Subcutaneous adipose tissue (tissue), 4 donors: Measurements from ENCODE around the gene PBX3. TPM values are rescaled to one million over a fixed set of nuclear protein-coding genes. Genes with fewer than 3 reads are reported as not detected.

Experiments
- total RNA-seq, 4 donors: library from RNA; depleted of rRNA; stranded (reverse); fragments of >200 nt; gene quantifications; one replicate each; pipeline ENCODE4 v1.1.0, GENCODE V29; 2016
- TF ChIP-seq, protein P1 (sequence below): fragments of 450-650 bp; IDR thresholded peaks from one replicate; pipeline ENCODE4 v1.5.1; 2016; ENCODE audit warnings: low read depth, mild to moderate bottlenecking, control low read depth, antibody characterized with exemption, moderate library complexity

Gene PBX3
- 10 to 100 TPM; 29.7 to 44.9 (median 35.4) TPM for total RNA-seq

DNA sequence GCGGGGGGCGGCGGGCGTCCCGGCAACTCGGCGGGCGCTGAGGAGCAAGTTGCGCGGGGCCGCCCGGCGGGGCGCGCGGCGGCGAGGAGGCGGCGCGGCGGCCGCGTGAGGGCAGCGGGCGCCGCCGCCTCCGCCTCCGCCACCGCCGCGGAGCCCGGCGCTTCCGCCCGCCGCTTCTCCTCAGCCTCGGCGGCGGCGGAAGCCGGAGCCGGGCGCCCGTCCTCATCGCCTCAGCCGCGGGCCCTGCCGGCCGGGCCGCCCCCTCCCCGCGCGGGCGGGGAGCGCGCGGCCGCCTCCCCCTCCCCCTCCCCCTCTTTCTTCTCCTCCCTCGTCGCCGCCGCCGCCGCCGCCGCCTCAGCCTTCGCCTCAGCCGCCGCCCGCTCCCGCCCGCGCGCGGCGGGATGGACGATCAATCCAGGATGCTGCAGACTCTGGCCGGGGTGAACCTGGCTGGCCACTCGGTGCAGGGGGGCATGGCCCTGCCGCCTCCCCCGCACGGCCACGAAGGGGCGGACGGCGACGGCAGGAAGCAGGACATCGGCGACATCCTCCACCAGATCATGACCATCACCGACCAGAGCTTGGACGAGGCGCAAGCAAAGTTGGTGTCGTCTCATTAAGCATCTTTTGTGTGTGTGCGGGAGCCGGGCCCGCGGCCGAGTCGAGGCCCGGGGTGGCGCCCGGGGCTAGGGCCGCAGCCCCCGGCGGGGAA, at the start of gene PBX3:
Gene PBX3 (plus strand): TSS at position 321 of the 712 bp plus-strand sequence.
- TF ChIP-seq, protein P1, sequence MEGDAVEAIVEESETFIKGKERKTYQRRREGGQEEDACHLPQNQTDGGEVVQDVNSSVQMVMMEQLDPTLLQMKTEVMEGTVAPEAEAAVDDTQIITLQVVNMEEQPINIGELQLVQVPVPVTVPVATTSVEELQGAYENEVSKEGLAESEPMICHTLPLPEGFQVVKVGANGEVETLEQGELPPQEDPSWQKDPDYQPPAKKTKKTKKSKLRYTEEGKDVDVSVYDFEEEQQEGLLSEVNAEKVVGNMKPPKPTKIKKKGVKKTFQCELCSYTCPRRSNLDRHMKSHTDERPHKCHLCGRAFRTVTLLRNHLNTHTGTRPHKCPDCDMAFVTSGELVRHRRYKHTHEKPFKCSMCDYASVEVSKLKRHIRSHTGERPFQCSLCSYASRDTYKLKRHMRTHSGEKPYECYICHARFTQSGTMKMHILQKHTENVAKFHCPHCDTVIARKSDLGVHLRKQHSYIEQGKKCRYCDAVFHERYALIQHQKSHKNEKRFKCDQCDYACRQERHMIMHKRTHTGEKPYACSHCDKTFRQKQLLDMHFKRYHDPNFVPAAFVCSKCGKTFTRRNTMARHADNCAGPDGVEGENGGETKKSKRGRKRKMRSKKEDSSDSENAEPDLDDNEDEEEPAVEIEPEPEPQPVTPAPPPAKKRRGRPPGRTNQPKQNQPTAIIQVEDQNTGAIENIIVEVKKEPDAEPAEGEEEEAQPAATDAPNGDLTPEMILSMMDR = no peak

- TF ChIP-seq, protein P1 = no peak
Observed at GRCh38 chr9:125699870-125700269, 47.3 kb upstream of the PBX3 start.

DNA sequence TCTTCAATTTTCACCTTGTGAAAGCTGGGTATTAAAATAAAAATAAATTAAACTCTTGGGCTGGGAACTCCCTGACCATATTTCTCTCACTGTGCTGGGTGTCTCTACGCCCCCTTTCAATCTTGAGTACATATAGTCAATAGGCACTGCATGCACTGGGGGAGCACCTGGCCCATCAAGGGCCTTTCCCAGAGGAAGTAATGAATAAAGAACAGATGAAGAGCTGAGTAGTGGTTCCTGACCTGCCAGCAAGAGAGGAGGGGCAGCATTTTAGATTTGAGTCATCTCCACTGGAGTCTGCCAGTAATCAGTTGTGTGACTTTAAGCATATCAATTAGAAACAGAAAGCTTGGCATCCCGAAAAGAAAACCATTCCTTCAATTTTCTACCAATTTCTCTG, 46.4 kb upstream of the PBX3 start:
- TF ChIP-seq, protein P1 = no peak

GRCh38 chr9:125701351-125701750, 45.8 kb upstream of the PBX3 start:
- TF ChIP-seq, protein P1 = no peak

DNA sequence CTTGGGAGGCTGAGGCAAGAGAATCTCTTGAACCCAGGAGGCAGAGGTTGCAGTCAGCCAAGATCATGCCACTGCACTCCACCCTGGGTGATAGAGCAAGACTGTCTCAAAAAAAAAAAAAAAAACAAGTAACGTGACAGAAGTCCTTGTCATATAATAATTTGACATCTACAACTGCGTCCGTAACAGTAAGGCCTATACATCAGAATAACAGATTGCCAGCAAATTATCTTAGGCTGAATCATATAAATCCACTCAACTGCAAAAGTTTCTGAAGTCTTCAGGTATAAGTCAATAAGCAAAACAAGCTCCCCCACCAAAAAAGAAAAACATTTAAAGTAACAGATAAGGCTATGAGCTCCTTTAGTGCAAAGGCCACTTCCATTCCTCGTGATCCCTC, 43.5 kb upstream of the PBX3 start:
- TF ChIP-seq, protein P1 = no peak

- TF ChIP-seq, protein P1 = no peak
Observed at GRCh38 chr9:125705893-125706292, 41.3 kb upstream of the PBX3 start.

- TF ChIP-seq, protein P1 = no peak
Observed at GRCh38 chr9:125706651-125707471, 40.3 kb upstream of the PBX3 start, which contains the start of gene MAPKAP1. Gene MAPKAP1 (minus strand): TSS chr9:125707208. CDS start chr9:125672574, 34,634 bp downstream.
